ENCODE measurements around the gene TMEM170A.
"Not testable (repeated sequence)": the region's sequence is repeated elsewhere in the genome, so short reads cannot be mapped to it uniquely, and the experiment has no call there.

The TMEM170A gene

DNA sequence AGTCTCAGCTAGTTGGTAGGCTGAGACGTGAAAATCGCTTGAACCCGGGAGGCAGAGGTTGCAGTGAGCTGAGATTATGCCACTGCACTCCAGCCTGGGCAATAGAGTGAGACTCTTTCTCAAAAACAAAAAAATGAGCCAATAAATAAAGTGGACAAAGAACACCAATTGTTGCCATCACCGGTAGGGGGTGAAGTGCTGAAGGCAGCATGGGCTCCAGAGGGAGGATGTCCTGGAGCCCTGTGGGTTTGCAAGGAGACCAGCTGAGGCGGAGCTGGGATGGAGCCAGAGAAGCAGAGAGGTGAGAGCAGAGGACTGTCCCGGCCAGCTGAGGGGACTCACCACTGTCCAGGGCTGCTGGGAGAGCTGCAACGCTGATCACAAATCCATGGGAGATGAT is 17.0 kb upstream of the TMEM170A start:
- no peak for DNase-seq (ENCODE audit: low read depth in 2 of 2)

- no peak for DNase-seq (ENCODE audit: low read depth in 2 of 2)
These were observed 15.0 kb upstream of the TMEM170A start for GRCh38 chr16:75479421-75479990.

- DNase-seq (ENCODE audit: low read depth in 2 of 2) = no peak
These were observed 14.2 kb upstream of the TMEM170A start for GRCh38 chr16:75478480-75479345.

DNA sequence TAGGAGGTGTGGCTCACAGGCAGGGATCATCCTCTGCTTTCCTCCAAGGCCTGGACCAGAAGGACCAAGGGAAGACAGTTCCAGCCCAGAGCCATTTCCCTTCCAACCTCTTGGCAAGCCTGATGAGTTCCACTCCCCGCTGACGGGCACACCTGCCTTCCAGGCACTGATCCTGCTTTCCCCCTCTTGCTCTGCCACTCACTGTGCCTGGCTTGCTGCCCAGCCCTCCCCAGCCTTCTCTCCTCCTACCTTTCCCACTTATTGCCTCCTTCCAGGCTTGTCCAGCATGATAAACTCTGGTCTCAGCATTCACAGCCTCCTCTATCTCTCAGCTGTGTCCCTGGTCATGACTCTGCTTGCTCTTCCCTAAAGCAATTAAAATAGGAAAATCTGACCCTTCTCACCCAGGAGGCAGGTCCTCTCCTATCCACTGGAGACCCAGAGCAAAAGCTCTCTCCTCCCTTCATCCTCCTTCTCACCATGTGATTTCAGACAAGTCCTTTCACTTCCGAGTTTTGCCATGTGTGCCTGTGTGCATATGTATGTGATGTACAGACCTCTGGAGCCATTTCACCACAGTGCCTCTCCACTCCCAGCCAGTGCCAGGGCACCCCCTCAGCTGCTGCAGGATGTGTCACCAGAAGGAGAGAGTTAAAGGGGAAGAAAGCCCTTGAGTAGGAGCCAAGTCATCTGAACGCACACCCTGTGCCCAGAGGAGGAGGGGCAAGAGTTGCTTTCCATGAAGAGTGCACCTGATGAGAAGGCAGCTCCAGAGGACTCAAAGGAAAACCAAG is 13.4 kb upstream of the TMEM170A start:
- no peak for DNase-seq (ENCODE audit: low read depth in 2 of 2)

DNA sequence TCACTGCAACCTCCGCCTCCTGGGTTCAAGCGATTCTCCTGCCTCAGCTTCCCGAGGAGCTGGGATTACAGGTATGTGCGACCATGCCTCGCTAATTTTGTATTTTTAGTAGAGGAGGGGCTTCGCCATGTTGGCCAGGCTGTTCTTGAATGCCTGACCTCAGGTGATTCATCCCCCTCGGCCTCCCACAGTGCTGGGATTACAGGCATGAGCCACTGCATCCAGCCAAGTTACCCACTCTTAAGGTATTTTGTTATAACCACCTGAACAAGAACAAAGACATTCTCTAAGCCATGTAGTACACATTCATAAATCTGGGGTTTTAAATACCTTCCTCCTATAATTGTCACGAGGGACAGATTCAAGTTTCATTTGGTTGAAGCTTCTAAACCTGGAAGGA is 12.3 kb upstream of the TMEM170A start:
- DNase-seq (ENCODE audit: low read depth in 2 of 2) = no peak

GRCh38 chr16:75475420-75475847 is 10.9 kb upstream of the TMEM170A start:
- DNase-seq (ENCODE audit: low read depth in 2 of 2) = no peak

DNA sequence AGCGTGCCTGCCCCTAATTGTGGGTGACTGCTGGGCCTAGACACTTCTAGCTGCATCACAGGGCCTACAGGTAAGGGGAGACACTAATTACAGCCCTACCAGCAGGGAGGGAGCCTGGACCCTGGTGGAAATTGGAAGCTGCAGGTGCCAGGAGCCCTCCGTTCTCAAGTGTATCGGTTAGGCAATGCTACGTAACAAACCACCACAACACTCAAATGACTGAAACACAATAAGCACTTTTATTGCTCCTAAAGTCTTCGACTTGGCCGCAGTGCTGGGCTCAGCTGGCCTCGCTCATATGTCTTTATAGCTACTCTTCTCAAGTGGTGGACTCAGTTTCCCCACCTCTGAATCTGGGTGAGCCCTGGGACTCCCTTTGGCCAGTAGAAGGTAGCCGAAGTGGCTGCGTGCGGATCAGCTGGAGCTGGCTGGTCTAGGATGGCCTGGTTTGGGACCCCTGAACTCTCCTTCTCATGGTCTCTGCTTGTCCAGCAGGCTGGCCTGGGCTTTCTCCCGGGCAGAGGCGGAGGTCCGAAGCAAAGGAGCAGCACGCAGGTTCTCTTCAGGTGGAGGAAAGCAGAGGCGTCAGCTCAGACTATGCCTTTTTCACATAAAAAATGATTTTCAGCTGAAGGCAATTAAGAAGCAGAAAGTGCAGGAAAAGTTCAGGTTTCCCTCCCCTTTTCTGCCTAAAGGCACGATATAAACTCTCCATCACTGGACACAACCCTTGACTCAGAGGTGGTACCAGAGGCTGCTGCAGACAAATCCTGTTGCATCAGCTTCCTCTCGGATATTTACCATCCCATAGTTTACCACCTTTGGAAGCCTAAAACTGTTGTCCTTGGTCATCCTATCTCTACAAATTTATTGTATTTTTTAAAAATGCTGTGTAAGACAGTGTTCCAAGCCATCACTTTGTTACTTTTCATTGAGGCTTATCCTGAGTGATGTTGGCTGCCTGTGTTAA is 8.7 kb upstream of the TMEM170A start:
- no peak for DNase-seq (ENCODE audit: low read depth in 2 of 2)

GRCh38 chr16:75471723-75472633 is 7.5 kb upstream of the TMEM170A start:
- peak in 1 of 2 donors; percentile 31 for DNase-seq (ENCODE audit: low read depth in 2 of 2)

DNA sequence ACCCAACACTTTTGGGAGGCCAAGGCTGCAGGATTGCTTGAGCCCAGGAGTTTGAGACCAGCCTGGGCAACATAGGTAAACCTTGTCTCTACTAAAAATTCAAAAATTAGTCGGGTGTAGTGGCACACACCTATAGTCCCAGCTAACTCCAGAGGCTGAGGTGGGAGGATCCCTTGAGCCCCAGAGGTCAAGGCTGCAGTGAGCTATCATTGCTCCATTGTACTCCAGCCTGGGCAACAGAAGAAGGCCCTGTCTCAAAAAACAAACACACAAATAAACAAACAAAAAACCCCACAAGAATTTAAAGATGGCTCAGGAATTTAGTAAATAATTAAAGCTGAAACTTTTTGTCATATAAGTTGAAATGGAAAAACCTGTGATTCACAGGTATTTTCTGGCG is 2.3 kb upstream of the TMEM170A start:
- no peak for DNase-seq (ENCODE audit: low read depth in 2 of 2)

DNA sequence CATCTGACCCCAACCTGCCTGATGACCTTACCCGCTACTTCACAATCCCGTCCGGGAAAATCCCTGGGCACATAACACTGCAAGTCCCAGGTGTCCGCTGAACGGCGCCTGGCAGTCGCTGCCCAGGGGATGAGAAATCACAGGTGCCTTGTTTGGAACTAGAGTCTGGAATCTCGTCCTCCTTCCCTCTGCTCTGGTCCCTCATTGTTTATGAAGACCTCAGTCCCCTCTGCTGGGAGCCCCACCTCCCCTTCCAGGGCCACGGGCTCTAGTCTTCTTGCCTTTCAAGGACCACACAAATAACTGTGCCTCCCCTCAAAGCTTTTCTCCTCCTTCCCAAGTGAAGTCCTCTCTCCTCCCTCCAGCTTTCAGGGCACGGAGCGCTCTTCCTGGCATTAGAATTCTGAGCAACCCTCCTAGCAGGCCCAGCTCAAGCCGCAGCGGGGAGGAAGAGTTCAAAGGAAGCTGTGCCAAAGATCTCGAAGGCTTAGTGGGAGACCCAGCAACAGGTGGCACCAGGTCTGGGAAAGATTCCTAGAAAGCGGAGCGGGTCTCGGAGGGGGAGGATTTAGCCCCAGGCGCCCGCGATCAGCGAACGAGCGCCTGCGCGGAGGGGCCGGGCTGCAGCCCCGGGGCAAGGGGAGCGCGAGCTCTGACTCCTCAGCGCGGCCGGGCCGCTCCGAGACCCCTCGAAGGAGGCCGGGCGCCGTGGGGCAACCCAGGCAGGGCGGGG is 934 bp downstream of the TMEM170A start:
- DNase-seq (ENCODE audit: low read depth in 2 of 2) = peak; percentile 7 to 32

DNA sequence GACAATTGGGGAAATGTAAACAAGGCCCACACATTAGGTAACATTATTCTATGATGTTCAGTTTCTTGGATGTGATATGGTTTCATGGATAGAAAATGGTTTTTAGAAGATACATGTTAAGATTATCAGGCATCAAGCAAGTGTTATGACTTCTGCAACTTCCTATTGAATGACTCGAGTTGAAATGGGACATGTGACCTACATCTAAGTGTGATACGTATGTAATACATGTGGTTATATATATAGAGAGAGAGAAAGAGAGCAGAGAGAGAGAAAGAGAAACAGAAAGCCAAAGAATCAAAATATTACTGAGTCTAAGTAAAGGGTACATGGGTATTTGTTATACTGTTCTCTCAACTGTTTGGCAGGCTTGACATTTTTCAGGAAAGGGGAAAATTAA is 1.7 kb downstream of the TMEM170A start:
- no peak for DNase-seq (ENCODE audit: low read depth in 2 of 2)

DNA sequence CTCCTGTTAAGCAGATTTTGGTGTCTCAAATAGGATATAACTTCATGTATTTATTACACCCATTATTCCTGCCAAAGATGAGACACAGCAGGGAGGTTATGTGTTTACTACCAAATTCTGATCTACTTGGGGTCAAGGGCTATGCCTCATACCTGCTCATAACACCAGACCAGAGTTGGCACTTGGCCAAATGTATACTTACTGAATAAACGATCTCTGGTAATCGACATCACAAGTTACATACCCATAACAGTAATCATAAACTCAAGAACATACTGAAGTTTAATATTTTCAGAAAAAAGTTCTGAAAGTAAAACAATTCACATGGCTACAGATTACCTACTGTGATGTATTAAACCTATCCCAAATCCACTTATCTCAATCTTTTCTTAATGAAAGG is 2.9 kb downstream of the TMEM170A start:
- DNase-seq (ENCODE audit: low read depth in 2 of 2) = no peak

- no peak for DNase-seq (ENCODE audit: low read depth in 2 of 2)
These were observed 4.0 kb downstream of the TMEM170A start for GRCh38 chr16:75460446-75460845.

DNA sequence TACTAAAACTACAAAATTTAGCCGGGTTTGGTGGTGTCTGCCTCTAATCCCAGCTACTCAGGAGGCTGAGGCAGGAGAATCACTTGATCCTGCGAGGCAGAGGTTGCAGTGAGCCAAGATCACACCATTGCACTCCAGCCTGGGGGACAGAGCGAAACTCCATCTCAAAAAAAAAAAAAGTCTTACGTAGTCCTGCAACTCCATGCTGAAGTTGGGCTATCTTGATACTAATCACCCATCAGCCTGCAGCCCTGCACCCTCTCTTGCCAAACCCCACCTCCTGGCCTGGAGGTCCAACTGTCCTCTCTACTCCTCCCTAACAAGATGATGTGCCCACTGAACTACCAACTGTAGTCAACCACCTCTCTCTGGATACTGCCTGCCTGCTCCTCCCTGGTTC is 4.8 kb downstream of the TMEM170A start:
- DNase-seq (ENCODE audit: low read depth in 2 of 2) = no peak

DNA sequence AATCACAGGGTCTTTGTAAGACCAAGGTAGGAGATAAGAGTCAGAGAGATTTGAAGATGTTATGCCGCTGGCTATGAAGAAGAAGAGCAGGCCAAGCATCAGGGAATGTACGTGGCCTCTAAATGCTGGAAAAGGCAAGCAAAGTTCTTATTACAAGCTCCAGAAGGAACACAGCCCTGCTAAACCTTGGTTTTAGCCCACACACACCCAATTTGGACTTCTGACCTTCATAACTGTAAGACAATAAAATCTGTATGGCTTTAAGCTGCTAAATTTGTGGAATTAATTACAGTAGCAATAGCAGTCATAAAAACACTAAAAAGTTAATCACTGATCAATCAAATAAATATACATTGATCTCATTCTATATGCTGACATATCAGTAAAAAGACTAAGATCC is 6.0 kb downstream of the TMEM170A start:
- DNase-seq (ENCODE audit: low read depth in 2 of 2) = no peak

- no peak for DNase-seq (ENCODE audit: low read depth in 2 of 2)
These were observed 6.5 kb downstream of the TMEM170A start for GRCh38 chr16:75458029-75458428.

DNA sequence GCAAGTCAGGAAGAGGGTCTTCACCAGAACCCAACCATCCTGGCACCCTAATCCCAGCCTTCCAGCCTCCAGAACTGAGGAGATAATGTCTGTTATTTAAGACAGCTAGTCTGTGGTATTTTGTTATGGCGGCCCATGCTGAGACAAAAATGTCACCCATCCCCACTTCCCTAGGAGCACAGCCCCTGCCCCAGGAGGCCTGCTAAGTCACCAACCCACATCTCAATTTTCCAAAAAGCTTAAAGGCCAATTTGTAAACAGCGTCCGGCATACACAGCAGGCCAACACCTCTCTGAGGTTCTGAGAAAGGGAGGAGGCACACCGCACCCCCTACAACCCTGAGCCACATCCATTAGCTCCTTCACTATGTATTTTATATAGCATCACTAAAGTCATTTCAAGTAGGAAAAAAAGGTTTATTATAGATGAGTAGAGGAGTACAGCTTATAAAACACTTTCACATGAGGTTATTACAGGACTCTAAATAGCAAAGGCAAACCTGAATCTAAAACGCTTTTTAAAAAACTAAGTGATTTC is 6.9 kb downstream of the TMEM170A start:
- no peak for DNase-seq (ENCODE audit: low read depth in 2 of 2)

- DNase-seq (ENCODE audit: low read depth in 2 of 2) = no peak
These were observed 7.5 kb downstream of the TMEM170A start for GRCh38 chr16:75456971-75457370.

DNA sequence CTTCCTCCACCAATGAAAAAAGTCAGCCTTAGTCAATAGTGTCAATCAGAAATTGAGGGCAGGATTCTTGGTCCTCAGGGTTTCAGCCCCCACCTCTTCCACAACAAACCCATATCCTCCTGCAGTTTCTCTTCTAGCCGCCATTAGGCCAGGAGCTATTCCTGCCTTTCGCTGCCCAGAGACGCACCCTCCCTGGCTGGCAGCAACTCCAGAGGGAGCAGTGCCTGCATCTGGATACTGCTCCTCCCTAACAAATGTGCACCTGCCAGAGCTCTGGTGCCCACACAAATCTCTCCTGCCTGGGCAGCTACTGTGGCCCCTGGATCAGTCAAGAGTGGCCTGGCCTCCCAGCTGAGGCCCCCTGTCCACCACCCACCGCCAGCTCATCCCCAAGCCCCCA is 8.0 kb downstream of the TMEM170A start:
- not testable (repeated sequence) for DNase-seq (ENCODE audit: low read depth in 2 of 2)

Data from stimulated activated CD4-positive, alpha-beta T cell treated with anti-CD3 and anti-CD28 coated beads, Interleukin-1b, Interleukin-23, amount 100 ng/mL, for 4 hours (primary cell).